A549 treated with Mapracorat at 1 μM for 4 hours (cell line): Measurements from ENCODE around the gene KLHDC10. TPM values are rescaled to one million over a fixed set of nuclear protein-coding genes. Genes with fewer than 3 reads are reported as not detected.

Experiments used
- total RNA-seq: library from RNA; stranded (reverse); fragments of 200-300 nt; extraction: Qiagen RNA extraction; gene quantifications from 5 replicates; pipeline ENCODE4 v1.2.3, GENCODE V29; 2022

The KLHDC10 gene
- total RNA-seq, result 9.9 to 15.7 TPM (median 13.6 TPM) in 5 replicates

GRCh38 chr7:130069978-130070860 is at the start of gene KLHDC10:
Gene KLHDC10, plus strand, starts transcription at chr7:130070534. Its CDS starts 110 bp downstream, at chr7:130070644.

Other genes starting within 250 kb of the KLHDC10 start
- 44.4 to 54.0 TPM (median 50.2 TPM) in 5 replicates for gene UBE2H, start 117.6 kb upstream of the KLHDC10 start, total RNA-seq
- gene ZC3HC1, start 19.2 kb upstream of the KLHDC10 start, total RNA-seq, result 24.1 to 28.3 TPM (median 25.2 TPM) in 5 replicates
- gene TMEM209, start 134.9 kb downstream of the KLHDC10 start, total RNA-seq, result 12.0 to 15.9 TPM (median 14.2 TPM) in 5 replicates
- gene SSMEM1, start 137.3 kb downstream of the KLHDC10 start, total RNA-seq, result not detected in 5 replicates
- 0.09 TPM in 1 of 5 replicates, not detected in the others for gene CPA2, start 196.3 kb downstream of the KLHDC10 start, total RNA-seq
- 3.3 to 5.3 TPM (median 4.3 TPM) in 5 replicates for gene CPA4, start 222.6 kb downstream of the KLHDC10 start, total RNA-seq